Stimulated activated CD4-positive, alpha-beta T cell treated with anti-CD3 and anti-CD28 coated beads, Interleukin-4, amount 100 ng/mL, for 4 hours (primary cell): ENCODE results near the gene CIAO3.

ENCODE experiments used
- DNase-seq, 2 experiments: peaks; one replicate each; pipeline ENCODE4 v3.0.0-alpha.2; 2020

Gene CIAO3

GRCh38 chr16:734208-734980 is 6.4 kb downstream of the CIAO3 start:
- no peak for DNase-seq

- peak in 1 of 2 experiments; percentile 48 for DNase-seq
Measured at GRCh38 chr16:733382-734207, 7.2 kb downstream of the CIAO3 start.

- no peak for DNase-seq
Measured at GRCh38 chr16:732936-733335, 7.9 kb downstream of the CIAO3 start.

GRCh38 chr16:732332-732731 is 8.5 kb downstream of the CIAO3 start:
- DNase-seq: no peak

- no peak for DNase-seq
Measured at GRCh38 chr16:730666-731509, 9.9 kb downstream of the CIAO3 start.

GRCh38 chr16:729768-730665 is 10.8 kb downstream of the CIAO3 start:
- no peak for DNase-seq

- no peak for DNase-seq
Measured at GRCh38 chr16:728890-729744, 11.7 kb downstream of the CIAO3 start.

GRCh38 chr16:728131-728889 is 12.5 kb downstream of the CIAO3 start:
- DNase-seq: peak; percentile 53 to 61

- no peak for DNase-seq
Measured at GRCh38 chr16:727291-727977, 13.4 kb downstream of the CIAO3 start.

GRCh38 chr16:726438-727290 is 14.1 kb downstream of the CIAO3 start, which contains the start of the genes CCDC78 and HAGHL:
CCDC78 (minus strand) TSS chr16:726443; CDS start chr16:726367, 76 bp downstream.
HAGHL (plus strand) TSS chr16:727106; CDS start chr16:727510, 404 bp downstream.
- DNase-seq: peak; percentile 46 to 68

GRCh38 chr16:726188-726437 is 14.7 kb downstream of the CIAO3 start:
- no peak for DNase-seq

- DNase-seq: no peak
Measured at GRCh38 chr16:725463-726187, 15.2 kb downstream of the CIAO3 start.

GRCh38 chr16:725041-725376 is 15.8 kb downstream of the CIAO3 start:
- no peak for DNase-seq

- DNase-seq: no peak
Measured at GRCh38 chr16:724188-725040, 16.4 kb downstream of the CIAO3 start.

GRCh38 chr16:723695-724094 is 17.1 kb downstream of the CIAO3 start:
- DNase-seq: no peak

- DNase-seq: no peak
Measured at GRCh38 chr16:722835-723633, 17.8 kb downstream of the CIAO3 start.
